Thyroid gland (tissue), 4 donors: ENCODE results near the gene DHCR24. TPM values are rescaled to one million over a fixed set of nuclear protein-coding genes. Genes with fewer than 3 reads are reported as not detected.
A peak's percentile ranks its signal among the peaks of the same experiment; 100 is the strongest.

ENCODE experiments used
- DNase-seq, 2 donors: peaks; one replicate each; pipeline ENCODE4 v3.0.0-alpha.2; 2019
- H3K27ac ChIP-seq, 3 donors: fragments of 200-600 bp; sonication (generic); 1 replicate in 2 of 3; 2 replicates in 1 of 3; pipeline ENCODE4 v1.5.1; 2016 to 2019; ENCODE audit warnings: mild to moderate bottlenecking in 1 of 3, moderate library complexity in 1 of 3
- H3K27me3 ChIP-seq: fragments of 200-600 bp; sonication (generic); one replicate; pipeline ENCODE4 v1.5.1; 2019
- H3K36me3 ChIP-seq, 2 donors: fragments of 200-600 bp; sonication (generic); one replicate each; pipeline ENCODE4 v1.5.1; 2016 to 2019
- H3K4me1 ChIP-seq, 2 donors: fragments of 200-600 bp; sonication (generic); one replicate each; pipeline ENCODE4 v1.5.1; 2017 to 2019
- H3K4me3 ChIP-seq, 3 donors: fragments of 200-600 bp; sonication (generic); replicated peaks in 1 of 3; 1 replicate in 2 of 3; 2 replicates in 1 of 3; pipeline ENCODE4 v1.5.1; 2016; ENCODE audit warnings: mild to moderate bottlenecking in 1 of 3
- H3K9me3 ChIP-seq: fragments of 200-600 bp; sonication (generic); one replicate; pipeline ENCODE4 v1.5.1; 2017
- CTCF ChIP-seq, 6 experiments: fragments of 200-600 bp in 3 of 6; fragments of 450-650 bp in 3 of 6; sonication (generic) in 3 of 6; IDR thresholded peaks; one replicate each; pipeline ENCODE4 v1.5.1; 2016 to 2019; ENCODE audit warnings: antibody characterized with exemption in 6 of 6, mild to moderate bottlenecking in 2 of 6, inconsistent platforms in 1 of 6, moderate library complexity in 1 of 6
- POLR2A ChIP-seq, 2 donors: fragments of 450-650 bp; IDR thresholded peaks; one replicate each; pipeline ENCODE4 v1.6.1; 2017; ENCODE audit warnings: antibody characterized with exemption in 2 of 2, mild to moderate bottlenecking in 2 of 2, moderate library complexity in 1 of 2
- WGBS, 2 donors: methylation state at CpG; one replicate each; pipeline ENCODE4 v1.1.5; 2017; 5-methylcytosine and 5-hydroxymethylcytosine counted together
- intact Hi-C: fragments of 100-400 bp; cut with DNase I; formaldehyde crosslinking; loops from one replicate; pipeline ENCODE4 v1.15.1; 2023
- total RNA-seq, 4 donors: library from RNA; depleted of rRNA; stranded (reverse); fragments of >200 nt; gene quantifications; one replicate each; pipeline ENCODE4 v1.2.3, GENCODE V29; 2016

Gene DHCR24
- total RNA-seq, 4 donors from 2014 or later, result 22.4 to 82.2 (median 40.4) TPM

DNA sequence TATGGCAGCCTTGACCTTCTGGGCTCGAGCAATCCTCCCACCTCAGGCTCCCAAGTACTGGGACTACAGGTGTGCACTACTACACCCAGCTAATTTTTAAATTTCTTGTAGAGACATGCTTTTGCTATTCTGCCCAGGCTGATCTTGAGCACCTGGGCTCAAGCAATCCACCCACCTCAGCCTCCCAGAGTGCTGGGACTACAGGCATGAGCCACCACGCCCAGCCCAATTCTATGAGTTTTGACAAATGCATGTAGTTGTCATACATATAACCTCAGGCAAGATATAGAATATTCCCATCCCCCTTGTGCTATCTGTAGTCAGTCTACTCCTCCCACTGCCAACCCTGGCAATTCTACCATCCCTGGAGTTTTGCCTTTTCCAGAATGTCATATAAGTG, 47.2 kb downstream of the DHCR24 start:
- WGBS, 2 donors, result 45 to 75% methylated on average over 2 of the region's 2 CpGs
- H3K27ac ChIP-seq, result no peak overlapping the region
- peaks cover 0 to 6% of the 10 kb centered on the region in 2 donors for H3K4me1 ChIP-seq
- no peaks in the 10 kb centered on the region for H3K36me3 ChIP-seq
- H3K27me3 ChIP-seq, result no peaks in the 10 kb centered on the region
- intact Hi-C loops, result no loop called here
- no peak overlapping the region for H3K4me3 ChIP-seq
- no peak for DNase-seq
- no peaks in the 10 kb centered on the region for H3K9me3 ChIP-seq
- no peak for TF ChIP-seq POLR2A (IDR thresholded peaks at IDR 0.05)
- no peak for TF ChIP-seq CTCF (IDR thresholded peaks at IDR 0.05)

- WGBS, 2 donors, result 83 to 90% methylated on average over 5 of the region's 5 CpGs
- no peak for TF ChIP-seq POLR2A (IDR thresholded peaks at IDR 0.05)
- TF ChIP-seq CTCF (IDR thresholded peaks at IDR 0.05), result no peak
- peaks cover 0 to 6% of the 10 kb centered on the region in 2 donors for H3K4me1 ChIP-seq
- H3K36me3 ChIP-seq, result no peaks in the 10 kb centered on the region
- H3K27ac ChIP-seq, result no peak overlapping the region
- H3K27me3 ChIP-seq, result no peaks in the 10 kb centered on the region
- H3K9me3 ChIP-seq, result no peaks in the 10 kb centered on the region
- no peak for DNase-seq
- H3K4me3 ChIP-seq, result no peak overlapping the region
- intact Hi-C loops, result no loop called here
Observed at GRCh38 chr1:54838565-54839180, 48.3 kb downstream of the DHCR24 start.

- H3K36me3 ChIP-seq, result no peaks in the 10 kb centered on the region
- intact Hi-C loops, result no loop called here
- no peaks in the 10 kb centered on the region for H3K27me3 ChIP-seq
- no peak overlapping the region for H3K4me3 ChIP-seq
- H3K9me3 ChIP-seq, result no peaks in the 10 kb centered on the region
- no peak overlapping the region for H3K27ac ChIP-seq
- peaks cover 0 to 6% of the 10 kb centered on the region in 2 donors for H3K4me1 ChIP-seq
- TF ChIP-seq CTCF (IDR thresholded peaks at IDR 0.05) (no peak), POLR2A (IDR thresholded peaks at IDR 0.05) (no peak)
- 78 to 84% methylated on average over 5 to 6 of the region's 6 CpGs for WGBS, 2 donors
- no peak for DNase-seq
Observed at GRCh38 chr1:54837002-54837853, 49.8 kb downstream of the DHCR24 start.

GRCh38 chr1:54836594-54836993, 50.4 kb downstream of the DHCR24 start:
- Histone ChIP-seq H3K27me3 (no peaks in the 10 kb centered on the region), H3K4me3 (no peak overlapping the region), H3K27ac (no peak overlapping the region), H3K4me1 (peaks cover 0 to 6% of the 10 kb centered on the region in 2 donors), H3K9me3 (no peaks in the 10 kb centered on the region), H3K36me3 (no peaks in the 10 kb centered on the region)
- intact Hi-C loops, result no loop called here
- TF ChIP-seq CTCF (IDR thresholded peaks at IDR 0.05) (no peak), POLR2A (IDR thresholded peaks at IDR 0.05) (no peak)
- DNase-seq, result no peak
- 81 to 84% methylated on average over 8 of the region's 8 CpGs for WGBS, 2 donors

DNA sequence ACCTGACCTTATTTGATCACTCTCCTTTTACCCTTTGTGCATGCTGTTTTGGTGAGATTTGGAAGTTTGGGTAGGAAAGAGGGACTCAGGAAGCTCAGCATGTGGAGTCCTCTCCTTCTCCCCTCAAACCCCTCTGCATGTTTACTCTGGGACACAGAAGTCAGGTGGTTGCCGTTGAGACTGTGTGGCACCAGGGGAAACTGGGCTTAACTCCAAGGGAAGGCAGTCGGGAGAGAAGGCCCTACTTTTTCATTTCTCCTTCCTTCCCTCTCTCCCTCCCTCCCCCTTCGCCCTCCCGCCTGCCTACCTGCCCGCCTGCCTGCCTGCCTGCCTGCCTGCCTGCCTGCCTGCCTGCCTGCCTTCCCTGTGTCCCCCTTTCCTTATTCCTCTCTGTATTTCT, 51.0 kb downstream of the DHCR24 start:
- WGBS, 2 donors, result 41 to 52% methylated on average over 5 of the region's 5 CpGs
- Histone ChIP-seq H3K4me3 (no peak overlapping the region), H3K36me3 (no peaks in the 10 kb centered on the region), H3K27me3 (no peaks in the 10 kb centered on the region), H3K9me3 (no peaks in the 10 kb centered on the region), H3K4me1 (peaks cover 0 to 6% of the 10 kb centered on the region in 2 donors), H3K27ac (no peak overlapping the region)
- intact Hi-C loops, result no loop called here
- peak; percentile 54 to 60 for DNase-seq
- TF ChIP-seq CTCF (IDR thresholded peaks at IDR 0.05) (no peak), POLR2A (IDR thresholded peaks at IDR 0.05) (no peak)
